Keratinocyte (primary cell): ENCODE measurements around the gene MRO. TPM values are rescaled to one million over a fixed set of nuclear protein-coding genes. Genes with fewer than 3 reads are reported as not detected.

ENCODE experiments used
- DNase-seq: peaks from one replicate; pipeline ENCODE4 v3.0.0-alpha.2; 2011; ENCODE audit warnings: low read depth, missing footprints, low spot score
- FAIRE-seq: peaks from 2 replicates; lab custom pipeline; 2011; peaks lifted over from hg19 to GRCh38; lab: Jason Lieb, UNC
- H2AFZ ChIP-seq: 2 replicates; pipeline ENCODE4 v1.6.0; 2012; ENCODE audit warnings: low read length, control low read depth, inconsistent platforms; ENCODE audit not compliant: control insufficient read depth
- H3K27ac ChIP-seq: 2 replicates; pipeline ENCODE4 v1.5.1; 2011; ENCODE audit warnings: low read length; ENCODE audit not compliant: control insufficient read depth, insufficient read depth
- H3K27me3 ChIP-seq: 3 replicates; pipeline ENCODE4 v1.6.0; 2011; ENCODE audit warnings: low read length; ENCODE audit not compliant: control insufficient read depth, insufficient read depth; ENCODE audit errors: extremely low read depth
- H3K36me3 ChIP-seq, 2 experiments: 2 replicates in 1 of 2; 3 replicates in 1 of 2; pipeline ENCODE4 v1.5.1; 2011; ENCODE audit warnings: low read length in 2 of 2, mild to moderate bottlenecking in 1 of 2; ENCODE audit not compliant: control insufficient read depth in 2 of 2, insufficient read depth in 2 of 2; ENCODE audit errors: extremely low read depth in 1 of 2
- H3K4me1 ChIP-seq: 3 replicates; pipeline ENCODE4 v1.5.1; 2011; ENCODE audit warnings: low read length; ENCODE audit not compliant: control insufficient read depth, insufficient read depth; ENCODE audit errors: extremely low read depth
- H3K4me2 ChIP-seq: 3 replicates; pipeline ENCODE4 v1.6.0; 2011; ENCODE audit warnings: low read depth, low read length; ENCODE audit not compliant: control insufficient read depth, insufficient read depth; ENCODE audit errors: extremely low read depth
- H3K4me3 ChIP-seq, 3 experiments: fragments of 200-600 bp in 1 of 3; sonication (generic) in 1 of 3; 2 replicates in 2 of 3; 3 replicates in 1 of 3; pipeline ENCODE4 v1.5.1; 2011 to 2016; ENCODE audit warnings: low read length in 3 of 3, mild to moderate bottlenecking in 3 of 3, control low read depth in 2 of 3, inconsistent platforms in 1 of 3, low read depth in 1 of 3, mixed read lengths in 1 of 3, mixed run types in 1 of 3, moderate library complexity in 1 of 3; ENCODE audit not compliant: control insufficient read depth in 2 of 3, insufficient read depth in 2 of 3; ENCODE audit errors: extremely low read depth in 1 of 3
- H3K79me2 ChIP-seq: 2 replicates; pipeline ENCODE4 v1.6.0; 2012; ENCODE audit warnings: low read length; ENCODE audit not compliant: control insufficient read depth, insufficient read depth
- H3K9ac ChIP-seq: 3 replicates; pipeline ENCODE4 v1.6.0; 2011; ENCODE audit warnings: low read length; ENCODE audit not compliant: control insufficient read depth, insufficient read depth; ENCODE audit errors: extremely low read depth
- H3K9me1 ChIP-seq: 3 replicates; pipeline ENCODE4 v1.6.0; 2011; ENCODE audit warnings: low read length; ENCODE audit not compliant: control insufficient read depth, insufficient read depth; ENCODE audit errors: extremely low read depth
- H3K9me3 ChIP-seq: 2 replicates; pipeline ENCODE4 v1.5.1; 2012; ENCODE audit warnings: low read depth, low read length; ENCODE audit not compliant: control insufficient read depth
- H4K20me1 ChIP-seq: 3 replicates; pipeline ENCODE4 v1.6.0; 2011; ENCODE audit warnings: low read length; ENCODE audit not compliant: control insufficient read depth, insufficient read depth; ENCODE audit errors: extremely low read depth
- EZH2 ChIP-seq: IDR thresholded peaks from one replicate; pipeline ENCODE4 v1.6.1; 2012; ENCODE audit warnings: inconsistent platforms, mild to moderate bottlenecking, low read length, moderate library complexity
- dilution Hi-C: fragments of 300-500 bp; cut with MboI; formaldehyde crosslinking; loops from one replicate; pipeline ENCODE4 v1.7.0; 2020; ENCODE audit warnings: low sequenced_read_pairs; ENCODE audit not compliant: extremely low pct_ligation_motif_present
- polyA plus RNA-seq, 5 experiments: library from polyadenylated mRNA; depleted of rRNA in 3 of 5; stranded (reverse) in 3 of 5; stranded (forward) in 1 of 5; unstranded in 1 of 5; fragments of >200 nt; gene quantifications; 1 replicate in 1 of 5; 2 replicates in 3 of 5; 3 replicates in 1 of 5; pipeline versions ENCODE4 v1.2.1 to v1.2.3, GENCODE V29; 2011 to 2012; ENCODE audit warnings: missing spikeins in 2 of 5, low read depth in 1 of 5, low replicate concordance in 1 of 5
- TF ChIP-seq, protein P1 (sequence below), 3 experiments: IDR thresholded peaks in 1 of 3; conservative IDR thresholded peaks in 1 of 3; optimal IDR thresholded peaks in 1 of 3; 2 replicates in 2 of 3; 3 replicates in 1 of 3; pipeline versions ENCODE3 to v1.5.1; 2011; ENCODE audit warnings: low read length in 3 of 3, mild to moderate bottlenecking in 3 of 3, moderate library complexity in 2 of 3, control low read depth in 1 of 3, inconsistent platforms in 1 of 3; ENCODE audit not compliant: insufficient read depth in 2 of 3; ENCODE audit errors: extremely low read depth in 1 of 3

The MRO gene
- polyA plus RNA-seq, 1 donor (not counting 4 experiments of a cell fraction or from before 2014, with no cell fraction given): not detected

DNA sequence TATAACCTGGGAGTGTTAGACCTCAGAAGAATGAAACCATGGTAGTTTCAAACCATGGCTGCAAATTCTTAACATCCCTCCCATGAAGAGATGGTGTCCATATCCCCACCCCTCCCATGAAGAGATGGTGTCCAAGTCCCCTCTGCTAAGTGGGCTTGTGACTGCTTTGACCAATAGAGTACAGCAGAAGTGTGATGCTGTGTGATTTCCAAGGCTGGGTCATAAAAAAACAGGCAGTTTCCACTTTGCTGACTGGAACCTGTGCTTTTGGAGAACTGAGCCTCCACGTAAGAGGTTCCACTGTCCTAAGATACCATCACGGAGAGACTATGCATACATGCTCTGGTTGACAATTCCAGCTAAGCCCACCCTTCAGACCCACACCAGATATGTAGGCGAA is 65.5 kb downstream of the MRO start:
- dilution Hi-C loops: no loop called here
- H3K79me2 ChIP-seq: no peaks in the 10 kb centered on the region
- H3K4me1 ChIP-seq: no peaks in the 10 kb centered on the region
- H3K27me3 ChIP-seq: peaks cover 6% of the 10 kb centered on the region
- no peaks in the 10 kb centered on the region for H3K36me3 ChIP-seq
- no peak overlapping the region for H3K4me3 ChIP-seq
- no peak for FAIRE-seq
- no peak overlapping the region for H3K4me2 ChIP-seq
- no peaks in the 10 kb centered on the region for H3K9me3 ChIP-seq
- no peak overlapping the region for H3K9ac ChIP-seq
- no peak for TF ChIP-seq EZH2
- TF ChIP-seq, protein P1, sequence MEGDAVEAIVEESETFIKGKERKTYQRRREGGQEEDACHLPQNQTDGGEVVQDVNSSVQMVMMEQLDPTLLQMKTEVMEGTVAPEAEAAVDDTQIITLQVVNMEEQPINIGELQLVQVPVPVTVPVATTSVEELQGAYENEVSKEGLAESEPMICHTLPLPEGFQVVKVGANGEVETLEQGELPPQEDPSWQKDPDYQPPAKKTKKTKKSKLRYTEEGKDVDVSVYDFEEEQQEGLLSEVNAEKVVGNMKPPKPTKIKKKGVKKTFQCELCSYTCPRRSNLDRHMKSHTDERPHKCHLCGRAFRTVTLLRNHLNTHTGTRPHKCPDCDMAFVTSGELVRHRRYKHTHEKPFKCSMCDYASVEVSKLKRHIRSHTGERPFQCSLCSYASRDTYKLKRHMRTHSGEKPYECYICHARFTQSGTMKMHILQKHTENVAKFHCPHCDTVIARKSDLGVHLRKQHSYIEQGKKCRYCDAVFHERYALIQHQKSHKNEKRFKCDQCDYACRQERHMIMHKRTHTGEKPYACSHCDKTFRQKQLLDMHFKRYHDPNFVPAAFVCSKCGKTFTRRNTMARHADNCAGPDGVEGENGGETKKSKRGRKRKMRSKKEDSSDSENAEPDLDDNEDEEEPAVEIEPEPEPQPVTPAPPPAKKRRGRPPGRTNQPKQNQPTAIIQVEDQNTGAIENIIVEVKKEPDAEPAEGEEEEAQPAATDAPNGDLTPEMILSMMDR (optimal IDR thresholded peaks at IDR 0.05 in 1 of 3, IDR thresholded peaks at IDR 0.05 in 1 of 3, conservative IDR thresholded peaks at IDR 0.05 in 1 of 3; ENCODE audit: extremely low read depth in 1 of 3, insufficient read depth in 2 of 3, low read length in 3 of 3): no peak
- no peak overlapping the region for H2AFZ ChIP-seq
- H3K27ac ChIP-seq: no peak overlapping the region
- H3K9me1 ChIP-seq: no peaks in the 10 kb centered on the region
- no peak for DNase-seq
- no peaks in the 10 kb centered on the region for H4K20me1 ChIP-seq

DNA sequence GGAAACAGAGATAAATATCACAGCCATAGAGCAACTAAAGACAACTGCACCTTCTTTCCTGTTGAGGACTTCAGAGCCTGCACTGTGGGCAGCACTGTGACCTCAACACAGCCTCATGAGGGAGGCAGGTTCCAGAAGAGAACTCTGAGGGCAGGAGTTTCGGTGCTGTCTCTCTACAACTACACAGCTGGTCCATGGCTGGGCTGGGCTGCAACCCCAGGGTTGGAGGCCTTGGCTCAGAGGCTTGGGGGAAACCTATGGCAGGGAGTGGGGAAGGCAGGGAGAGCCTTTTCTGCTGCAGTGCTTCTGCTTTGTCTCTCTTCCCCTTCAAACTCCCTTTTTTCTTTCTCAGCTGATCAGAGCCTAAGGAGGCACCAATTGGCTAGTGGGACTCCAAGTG is 66.5 kb downstream of the MRO start:
- FAIRE-seq: no peak
- H2AFZ ChIP-seq: no peak overlapping the region
- dilution Hi-C loops: no loop called here

More for the DNA sequence above, 66.5 kb downstream of the MRO start:
- H3K27me3 ChIP-seq: peaks cover 10% of the 10 kb centered on the region
- H3K4me1 ChIP-seq: no peaks in the 10 kb centered on the region
- no peaks in the 10 kb centered on the region for H4K20me1 ChIP-seq
- no peak for TF ChIP-seq EZH2
- TF ChIP-seq, protein P1 (optimal IDR thresholded peaks at IDR 0.05 in 1 of 3, IDR thresholded peaks at IDR 0.05 in 1 of 3, conservative IDR thresholded peaks at IDR 0.05 in 1 of 3; ENCODE audit: extremely low read depth in 1 of 3, insufficient read depth in 2 of 3, low read length in 3 of 3): no peak
- H3K4me2 ChIP-seq: no peak overlapping the region
- H3K9me3 ChIP-seq: no peaks in the 10 kb centered on the region
- H3K4me3 ChIP-seq: no peak overlapping the region
- no peak overlapping the region for H3K27ac ChIP-seq
- H3K9me1 ChIP-seq: no peaks in the 10 kb centered on the region
- DNase-seq: no peak
- H3K9ac ChIP-seq: no peak overlapping the region
- H3K36me3 ChIP-seq: no peaks in the 10 kb centered on the region
- H3K79me2 ChIP-seq: no peaks in the 10 kb centered on the region
